GM12878 (cell line): ENCODE results near the gene SYS1.

Source experiments
- BRCA1 ChIP-seq: IDR thresholded peaks from 2 replicates; pipeline ENCODE4 v1.6.1; 2011; ENCODE audit warnings: low read depth, low read length, improper control_type of control experiment
- CEBPB ChIP-seq, 2 experiments: fragments of 150-350 bp in 1 of 2; IDR thresholded peaks; 2 replicates each; pipeline ENCODE4 v1.6.1; 2012 to 2014; ENCODE audit warnings: low read depth in 2 of 2, low read length in 2 of 2, borderline replicate concordance in 1 of 2, inconsistent platforms in 1 of 2
- DPF2 ChIP-seq: fragments of 450-650 bp; IDR thresholded peaks from 2 replicates; pipeline ENCODE4 v1.6.1; 2017; ENCODE audit warnings: mild to moderate bottlenecking
- NRF1 ChIP-seq: conservative IDR thresholded peaks from 2 replicates; pipeline ENCODE4 v1.6.1; 2011; ENCODE audit warnings: mild to moderate bottlenecking, low read depth, low read length, improper control_type of control experiment
- SRF ChIP-seq, 2 experiments: IDR thresholded peaks; 2 replicates each; pipeline ENCODE4 v1.6.1; 2011; ENCODE audit warnings: low read depth in 2 of 2, low read length in 2 of 2, mild to moderate bottlenecking in 1 of 2, moderate library complexity in 1 of 2
- ZNF274 ChIP-seq: IDR thresholded peaks from one replicate; pipeline ENCODE4 v1.8.0; 2011; ENCODE audit not compliant: insufficient read length, insufficient read depth

GRCh38 chr20:45337367-45338120, 25.4 kb upstream of the SYS1 start:
- TF ChIP-seq BRCA1: no peak
- no peak for TF ChIP-seq NRF1
- no peak for TF ChIP-seq ZNF274
- no peak for TF ChIP-seq CEBPB (IDR thresholded peaks at IDR 0.05; ENCODE audit: borderline replicate concordance in 1 of 2, low read depth in 2 of 2, low read length in 2 of 2)
- TF ChIP-seq SRF (IDR thresholded peaks at IDR 0.05; ENCODE audit: low read depth in 2 of 2, low read length in 2 of 2): no peak
- no peak for TF ChIP-seq DPF2
